SJCRH30 (cell line): Measurements from ENCODE around the gene NEDD1. TPM values are rescaled to one million over a fixed set of nuclear protein-coding genes. Genes with fewer than 3 reads are reported as not detected.

Source experiments
- DNase-seq, 2 experiments: peaks; one replicate each; pipeline ENCODE4 v3.0.0-alpha.2; 2015 to 2020
- H3K27ac ChIP-seq: fragments of 250-450 bp; sonication (Bioruptor Pico); 2 replicates; pipeline ENCODE4 v1.5.1; 2020; ENCODE audit warnings: mild to moderate bottlenecking, moderate library complexity
- H3K27me3 ChIP-seq: fragments of 250-450 bp; sonication (Bioruptor Pico); 2 replicates; pipeline ENCODE4 v1.5.1; 2020; ENCODE audit warnings: mild to moderate bottlenecking, moderate library complexity
- H3K36me3 ChIP-seq: fragments of 250-450 bp; sonication (Bioruptor Pico); 2 replicates; pipeline ENCODE4 v1.5.1; 2020; ENCODE audit warnings: mild to moderate bottlenecking, moderate library complexity
- H3K4me1 ChIP-seq: fragments of 250-450 bp; sonication (Bioruptor Pico); 2 replicates; pipeline ENCODE4 v1.5.1; 2020; ENCODE audit warnings: mild to moderate bottlenecking, moderate library complexity
- H3K4me3 ChIP-seq: fragments of 250-450 bp; sonication (Bioruptor Pico); 2 replicates; pipeline ENCODE4 v1.5.1; 2020; ENCODE audit warnings: mild to moderate bottlenecking, moderate library complexity
- H3K9me3 ChIP-seq: fragments of 250-450 bp; sonication (Bioruptor Pico); replicated peaks from 2 replicates; pipeline ENCODE4 v1.5.1; 2020; ENCODE audit warnings: mild to moderate bottlenecking, moderate library complexity
- total RNA-seq: library from RNA; depleted of rRNA; stranded (reverse); fragments of >200 nt; shearing (Covaris generic); gene quantifications from 2 replicates; pipeline ENCODE4 v1.2.3, GENCODE V29; 2014; rRNA removed

NEDD1 gene, protein sequence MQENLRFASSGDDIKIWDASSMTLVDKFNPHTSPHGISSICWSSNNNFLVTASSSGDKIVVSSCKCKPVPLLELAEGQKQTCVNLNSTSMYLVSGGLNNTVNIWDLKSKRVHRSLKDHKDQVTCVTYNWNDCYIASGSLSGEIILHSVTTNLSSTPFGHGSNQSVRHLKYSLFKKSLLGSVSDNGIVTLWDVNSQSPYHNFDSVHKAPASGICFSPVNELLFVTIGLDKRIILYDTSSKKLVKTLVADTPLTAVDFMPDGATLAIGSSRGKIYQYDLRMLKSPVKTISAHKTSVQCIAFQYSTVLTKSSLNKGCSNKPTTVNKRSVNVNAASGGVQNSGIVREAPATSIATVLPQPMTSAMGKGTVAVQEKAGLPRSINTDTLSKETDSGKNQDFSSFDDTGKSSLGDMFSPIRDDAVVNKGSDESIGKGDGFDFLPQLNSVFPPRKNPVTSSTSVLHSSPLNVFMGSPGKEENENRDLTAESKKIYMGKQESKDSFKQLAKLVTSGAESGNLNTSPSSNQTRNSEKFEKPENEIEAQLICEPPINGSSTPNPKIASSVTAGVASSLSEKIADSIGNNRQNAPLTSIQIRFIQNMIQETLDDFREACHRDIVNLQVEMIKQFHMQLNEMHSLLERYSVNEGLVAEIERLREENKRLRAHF
- total RNA-seq, result 44.8 and 54.1 TPM in 2 replicates

DNA sequence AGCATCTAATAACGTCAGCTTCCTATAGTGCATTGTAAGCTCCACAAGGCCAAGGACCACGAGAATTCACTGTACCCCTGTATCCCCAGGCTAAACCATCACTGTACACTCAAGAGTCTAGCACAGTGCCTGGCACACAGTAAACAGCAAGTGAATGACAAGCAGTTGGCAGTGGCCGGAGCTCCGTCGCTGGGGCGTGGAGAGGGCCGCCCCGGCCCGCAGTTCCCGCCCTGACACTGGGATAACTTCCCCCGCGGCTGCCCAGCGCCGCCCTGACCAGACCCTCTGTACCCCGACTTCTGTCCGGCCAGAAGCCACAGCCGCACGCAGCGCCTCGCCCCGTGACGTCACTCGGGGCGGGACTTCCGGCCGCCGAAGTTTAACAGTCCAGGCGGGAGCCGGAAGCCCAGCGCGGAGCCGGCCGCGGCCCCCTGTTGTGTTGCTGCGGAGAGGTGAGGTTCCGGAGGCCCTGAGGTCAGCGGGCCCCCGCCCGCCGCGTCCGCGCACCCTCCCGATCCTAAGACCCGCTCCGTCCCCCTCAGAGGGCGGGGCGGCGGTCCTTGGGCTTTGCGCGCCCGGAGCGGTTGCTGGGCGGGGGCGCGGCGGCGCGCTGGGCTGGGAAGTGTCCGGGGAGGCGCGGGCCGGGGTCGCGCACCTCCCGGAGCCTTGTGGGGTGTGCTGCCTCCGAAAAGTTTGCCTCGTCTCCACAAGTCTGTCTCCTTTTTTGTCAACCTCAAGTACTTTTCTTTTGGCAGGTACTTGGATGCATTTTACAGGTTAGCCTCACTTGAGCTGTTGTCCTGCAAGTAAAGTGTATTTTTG lies at the start of gene NEDD1:
Gene NEDD1 (plus strand): TSS at position 409 of the 822 bp plus-strand sequence. CDS start 2,503 bp downstream, outside the sequence.
- H3K4me3 ChIP-seq, result peak within 1 kb of the TSS; percentile 88
- peaks cover 6% of the 10 kb centered on the region; the same call in 1 of the 2 replicates for H3K4me1 ChIP-seq
- peak within 1 kb of the TSS; percentile 55 for H3K27ac ChIP-seq
- no peaks in the 10 kb centered on the region for H3K9me3 ChIP-seq
- no peaks in the 10 kb centered on the region for H3K36me3 ChIP-seq
- H3K27me3 ChIP-seq, result no peaks in the 10 kb centered on the region
- DNase-seq, result peak; percentile 83 to 85

DNA sequence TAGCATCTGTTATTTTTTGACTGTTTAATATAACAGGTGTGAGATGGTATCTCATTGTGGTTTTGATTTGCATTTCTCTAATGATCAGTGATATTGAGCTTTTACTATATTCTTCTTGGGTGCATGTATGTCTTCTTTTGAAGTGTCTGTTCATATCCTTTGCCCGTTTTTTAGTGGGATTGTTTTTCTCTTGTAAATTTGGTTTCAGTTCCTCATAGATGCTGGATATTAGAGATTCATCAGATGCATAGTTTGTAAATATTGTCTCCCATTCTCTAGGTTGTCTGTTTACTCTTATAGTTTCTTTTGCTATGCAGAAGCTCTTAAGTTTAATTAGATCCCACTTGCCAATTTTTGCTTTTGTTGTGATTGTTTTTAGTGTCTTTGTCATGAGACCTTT lies 48.9 kb upstream of the NEDD1 start:
- Histone ChIP-seq H3K27me3 (no peaks in the 10 kb centered on the region), H3K36me3 (no peaks in the 10 kb centered on the region), H3K9me3 (no peaks in the 10 kb centered on the region), H3K4me3 (no peak overlapping the region), H3K4me1 (no peaks in the 10 kb centered on the region), H3K27ac (no peak overlapping the region)
- DNase-seq, result no peak

DNA sequence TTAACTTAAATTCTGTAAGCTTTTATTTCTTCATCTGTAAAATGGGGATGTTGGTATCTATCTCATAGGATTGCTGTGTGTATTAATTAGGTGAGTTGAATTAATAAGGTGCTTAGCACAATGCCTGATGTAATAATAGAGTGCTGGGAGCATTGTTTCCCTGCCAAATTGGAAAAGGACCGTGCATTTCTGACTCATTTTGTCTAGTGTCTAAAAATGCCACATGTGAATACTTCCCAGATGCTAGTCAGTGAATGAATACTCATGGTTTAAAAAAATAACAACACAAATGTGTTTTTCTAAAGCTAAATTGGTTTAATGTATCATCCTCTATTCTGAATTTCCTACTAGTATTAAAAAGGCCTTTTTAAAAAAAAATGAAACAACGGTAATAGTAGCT lies 45.4 kb upstream of the NEDD1 start:
- Histone ChIP-seq H3K36me3 (no peaks in the 10 kb centered on the region), H3K4me3 (no peak overlapping the region), H3K27me3 (no peaks in the 10 kb centered on the region), H3K9me3 (no peaks in the 10 kb centered on the region), H3K4me1 (no peaks in the 10 kb centered on the region), H3K27ac (no peak overlapping the region)
- DNase-seq, result no peak

DNA sequence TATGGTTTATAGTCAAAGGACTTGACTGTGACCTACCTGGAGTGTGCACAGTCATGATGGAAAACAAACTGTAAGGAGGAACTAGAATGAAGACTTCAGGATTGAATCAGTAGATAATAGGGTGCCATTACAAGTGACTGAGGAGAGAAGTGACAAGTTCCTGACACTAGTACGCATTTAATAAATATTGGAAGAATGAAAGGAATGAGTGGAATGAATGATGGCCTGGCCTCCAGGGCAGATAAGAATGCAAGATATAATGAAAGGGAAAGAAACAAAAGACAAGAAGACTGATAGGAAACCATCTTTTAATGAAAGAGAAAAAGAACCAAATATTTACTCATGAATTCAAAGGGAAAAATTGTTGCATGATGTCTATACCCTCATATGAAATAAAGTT lies 44.7 kb upstream of the NEDD1 start:
- H3K27ac ChIP-seq, result no peak overlapping the region
- no peak overlapping the region for H3K4me3 ChIP-seq
- no peaks in the 10 kb centered on the region for H3K4me1 ChIP-seq
- no peaks in the 10 kb centered on the region for H3K9me3 ChIP-seq
- DNase-seq, result no peak
- H3K27me3 ChIP-seq, result no peaks in the 10 kb centered on the region
- no peaks in the 10 kb centered on the region for H3K36me3 ChIP-seq

DNA sequence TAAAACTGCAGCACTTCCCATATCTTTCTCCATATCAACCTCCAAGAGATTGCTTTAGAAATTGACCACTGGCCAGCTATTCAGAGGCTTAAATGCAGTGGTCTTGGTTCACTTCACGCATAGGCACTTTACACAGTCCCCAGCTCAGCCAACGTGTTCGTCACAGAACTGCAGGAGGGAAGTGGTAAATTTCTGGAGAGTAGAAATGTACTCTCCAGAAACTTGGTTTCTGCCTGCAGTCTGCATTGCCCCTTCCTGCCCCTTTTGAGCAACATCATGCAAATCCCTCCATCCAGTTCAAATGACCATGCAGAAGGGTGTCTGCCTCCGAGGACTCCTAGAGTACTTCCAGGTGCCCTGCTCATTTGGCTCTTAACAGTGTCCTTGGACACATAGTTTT lies 42.7 kb upstream of the NEDD1 start:
- Histone ChIP-seq H3K9me3 (no peaks in the 10 kb centered on the region), H3K4me1 (no peaks in the 10 kb centered on the region), H3K27ac (no peak overlapping the region), H3K27me3 (no peaks in the 10 kb centered on the region), H3K4me3 (no peak overlapping the region), H3K36me3 (no peaks in the 10 kb centered on the region)
- no peak for DNase-seq

DNA sequence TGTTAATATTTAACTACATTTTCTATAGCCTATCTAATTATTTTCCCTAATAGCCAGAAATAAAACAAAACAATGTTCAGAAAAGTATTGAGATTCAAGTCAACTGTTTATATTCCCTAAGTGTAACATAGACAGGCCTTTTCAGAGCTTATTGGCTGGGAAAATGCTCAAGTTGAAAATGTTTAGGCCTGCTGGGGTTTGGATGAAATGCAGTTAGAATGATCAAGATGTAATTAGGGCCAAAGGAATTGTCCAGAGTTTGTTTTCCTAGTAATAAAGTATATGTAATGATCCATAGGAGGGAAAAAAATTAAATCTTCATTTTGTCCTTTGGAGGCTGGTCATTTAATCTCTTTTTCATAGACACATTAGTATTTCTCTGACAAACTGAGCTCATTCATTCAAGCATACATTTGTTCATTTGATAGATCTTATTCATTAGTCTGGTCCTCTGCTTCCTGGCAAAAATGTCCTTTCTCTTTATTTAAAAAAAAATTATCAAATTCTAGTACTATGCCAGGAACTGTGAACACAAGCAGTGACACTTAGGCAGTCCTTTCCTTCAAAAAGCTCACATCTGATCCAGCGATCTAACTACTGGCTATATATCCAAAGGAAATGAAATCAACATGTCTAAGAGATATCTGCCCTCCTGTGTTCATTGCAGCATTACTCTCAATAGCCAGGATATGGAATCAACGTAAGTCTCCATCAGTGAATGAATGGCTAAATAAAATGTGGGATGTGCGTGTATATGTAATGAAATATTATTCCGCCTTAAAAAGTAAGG lies 40.1 kb upstream of the NEDD1 start:
- no peak for DNase-seq
- Histone ChIP-seq H3K9me3 (no peaks in the 10 kb centered on the region), H3K27me3 (no peaks in the 10 kb centered on the region), H3K4me1 (no peaks in the 10 kb centered on the region), H3K4me3 (no peak overlapping the region), H3K27ac (no peak overlapping the region), H3K36me3 (no peaks in the 10 kb centered on the region)

DNA sequence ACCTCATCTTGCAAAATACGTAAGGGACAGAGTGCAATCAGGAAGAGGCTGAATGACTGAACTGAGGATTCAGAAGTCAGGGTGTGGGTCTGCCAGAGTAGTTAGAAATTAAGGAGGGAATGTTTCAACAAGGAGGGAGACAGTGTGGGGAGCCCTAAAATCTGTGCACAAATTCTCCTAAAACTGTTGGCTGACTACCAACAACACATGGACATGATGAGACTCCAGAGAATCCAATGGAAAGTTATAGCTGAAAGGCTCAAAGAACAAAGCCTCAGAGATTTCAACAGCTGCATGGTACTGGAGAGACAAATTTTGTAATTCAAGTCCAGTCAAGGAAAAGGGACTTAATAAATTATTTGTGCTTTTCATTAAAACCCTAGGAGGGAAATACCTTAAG lies 36.1 kb upstream of the NEDD1 start:
- H3K27ac ChIP-seq, result no peak overlapping the region

DNA sequence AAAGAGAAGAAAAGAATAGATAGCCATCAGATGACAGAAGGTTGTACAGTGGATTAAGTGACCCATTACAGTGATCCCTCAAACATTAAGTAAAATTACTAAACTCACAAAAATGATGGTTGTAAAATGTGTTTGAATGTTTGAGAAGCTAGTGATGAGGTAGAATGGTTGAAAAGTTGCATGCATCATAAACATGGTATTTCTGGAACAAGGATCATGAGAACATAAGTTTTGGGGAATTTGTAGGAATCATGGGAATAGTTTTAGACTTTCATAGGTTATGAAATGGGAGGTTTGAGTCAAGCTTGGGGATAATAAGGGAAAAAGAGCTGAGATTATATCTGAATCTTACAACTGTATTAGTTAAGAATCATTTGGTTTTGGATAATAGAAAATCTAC lies 34.1 kb upstream of the NEDD1 start:
- no peak for DNase-seq
- Histone ChIP-seq H3K9me3 (no peaks in the 10 kb centered on the region), H3K27me3 (no peaks in the 10 kb centered on the region), H3K4me3 (no peak overlapping the region), H3K4me1 (no peaks in the 10 kb centered on the region), H3K27ac (no peak overlapping the region), H3K36me3 (no peaks in the 10 kb centered on the region)

More for the DNA sequence above, 36.1 kb upstream of the NEDD1 start:
- H3K36me3 ChIP-seq, result no peaks in the 10 kb centered on the region
- DNase-seq, result no peak
- no peaks in the 10 kb centered on the region for H3K9me3 ChIP-seq
- no peaks in the 10 kb centered on the region for H3K27me3 ChIP-seq
- no peak overlapping the region for H3K4me3 ChIP-seq
- H3K4me1 ChIP-seq, result no peaks in the 10 kb centered on the region

DNA sequence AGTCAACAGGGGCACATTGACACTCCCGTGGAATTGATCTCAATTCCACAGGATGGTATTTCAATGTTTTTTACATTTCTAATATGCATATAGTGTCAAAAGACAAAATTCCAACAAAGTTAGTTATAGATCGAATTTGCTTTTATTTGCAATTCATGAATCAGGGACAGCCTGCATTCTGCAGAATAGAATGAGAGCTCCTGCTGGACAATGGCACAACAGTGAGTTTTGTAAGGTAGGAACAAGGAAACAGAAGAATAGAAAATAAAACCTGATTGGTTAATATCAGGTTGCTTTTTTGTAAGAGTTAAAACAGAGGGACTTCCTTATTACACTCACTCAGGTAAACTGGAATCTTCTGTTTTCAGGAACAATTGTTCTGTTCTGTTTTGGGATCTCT lies 32.8 kb upstream of the NEDD1 start:
- no peak overlapping the region for H3K4me3 ChIP-seq
- H3K36me3 ChIP-seq, result no peaks in the 10 kb centered on the region
- no peaks in the 10 kb centered on the region; the same call in 1 of the 2 replicates for H3K4me1 ChIP-seq
- DNase-seq, result no peak
- H3K27ac ChIP-seq, result no peak overlapping the region
- H3K27me3 ChIP-seq, result no peaks in the 10 kb centered on the region
- no peaks in the 10 kb centered on the region for H3K9me3 ChIP-seq

DNA sequence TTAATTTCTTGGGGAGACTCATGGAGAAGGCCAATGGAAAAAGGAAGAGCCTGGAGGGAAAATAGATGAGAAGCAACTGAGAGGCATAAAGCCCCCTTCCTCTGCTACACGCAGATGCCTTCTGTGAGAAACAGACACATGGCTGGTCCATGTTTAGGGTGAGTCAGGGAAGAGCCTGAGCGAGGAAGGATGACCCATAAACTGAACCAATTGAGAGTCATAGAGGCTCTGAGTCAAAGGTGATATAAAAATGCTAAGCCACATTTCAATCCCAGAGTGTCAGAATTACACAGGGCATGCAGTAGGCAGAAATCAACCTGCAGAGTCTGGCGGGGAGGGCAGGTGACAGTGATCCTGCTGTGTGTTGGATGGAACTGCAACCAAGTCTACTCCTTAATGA lies 30.1 kb upstream of the NEDD1 start:
- Histone ChIP-seq H3K9me3 (no peaks in the 10 kb centered on the region), H3K4me1 (no peaks in the 10 kb centered on the region; the same call in 1 of the 2 replicates), H3K27ac (no peak overlapping the region), H3K4me3 (no peak overlapping the region), H3K27me3 (no peaks in the 10 kb centered on the region), H3K36me3 (no peaks in the 10 kb centered on the region)
- DNase-seq, result no peak

DNA sequence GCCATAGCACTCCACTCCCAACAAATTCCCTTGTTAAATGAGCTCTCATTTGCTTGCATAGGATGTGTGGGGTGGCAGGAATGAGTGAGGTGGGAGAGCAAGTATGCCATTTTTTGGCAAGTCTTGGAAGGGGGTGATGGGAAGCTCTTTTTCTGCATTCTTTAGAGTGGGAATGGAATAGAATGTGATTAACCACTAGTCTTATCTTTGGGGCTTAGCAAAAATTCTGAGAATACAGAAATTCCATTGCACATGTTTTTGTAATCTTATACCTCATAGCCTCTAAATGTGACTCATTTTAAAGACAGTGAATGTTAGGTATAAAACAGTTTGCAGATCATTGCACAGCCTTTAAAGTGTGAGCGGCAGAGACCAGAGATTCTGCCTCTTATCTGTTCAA lies 28.4 kb upstream of the NEDD1 start:
- Histone ChIP-seq H3K4me3 (no peak overlapping the region), H3K27ac (no peak overlapping the region), H3K4me1 (no peaks in the 10 kb centered on the region; the same call in 1 of the 2 replicates), H3K9me3 (no peaks in the 10 kb centered on the region), H3K36me3 (no peaks in the 10 kb centered on the region), H3K27me3 (no peaks in the 10 kb centered on the region)
- DNase-seq, result no peak

DNA sequence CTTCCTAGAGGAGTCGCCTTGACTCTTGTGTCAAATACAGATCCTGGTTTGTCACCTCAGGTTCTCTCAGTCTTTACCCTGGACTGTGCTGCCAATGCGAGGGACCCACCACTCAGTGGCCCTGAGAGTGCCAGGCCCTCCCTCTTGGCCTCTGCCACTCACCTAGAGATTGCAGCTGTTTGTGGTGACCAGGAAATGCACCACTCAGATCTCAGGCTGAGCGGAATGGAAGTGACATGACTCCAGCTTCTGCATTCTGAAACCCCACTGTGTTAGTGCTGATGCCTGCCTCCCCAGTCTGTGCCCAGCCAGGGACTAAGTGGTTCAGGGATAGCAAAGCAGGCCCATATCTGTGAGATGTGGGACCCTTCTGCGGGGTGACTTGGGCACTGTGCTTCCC lies 27.8 kb upstream of the NEDD1 start:
- Histone ChIP-seq H3K4me3 (no peak overlapping the region), H3K9me3 (no peaks in the 10 kb centered on the region), H3K36me3 (no peaks in the 10 kb centered on the region), H3K4me1 (no peaks in the 10 kb centered on the region; the same call in 1 of the 2 replicates), H3K27ac (no peak overlapping the region), H3K27me3 (no peaks in the 10 kb centered on the region)
- peak; percentile 34 to 45 for DNase-seq

DNA sequence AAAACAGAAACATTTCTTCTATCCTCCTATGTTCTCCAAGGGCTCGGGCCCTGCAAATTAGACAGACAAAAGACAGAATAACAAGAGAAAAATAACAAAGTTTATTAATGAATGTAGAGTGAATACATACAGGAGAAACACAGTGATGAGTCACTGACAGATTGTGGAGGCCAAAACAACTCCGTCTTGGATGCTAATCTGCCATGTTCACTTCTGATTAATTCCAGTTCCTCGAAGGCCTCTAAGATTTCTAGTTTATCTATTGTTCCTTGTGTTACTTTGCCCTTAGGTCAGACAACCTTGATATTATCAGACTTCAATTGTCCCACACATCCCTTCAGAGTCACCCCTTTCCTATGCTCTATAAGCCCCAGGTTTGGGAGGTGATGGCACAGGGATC lies 26.8 kb upstream of the NEDD1 start:
- Histone ChIP-seq H3K9me3 (no peaks in the 10 kb centered on the region), H3K4me1 (no peaks in the 10 kb centered on the region; the same call in 1 of the 2 replicates), H3K27ac (no peak overlapping the region), H3K27me3 (no peaks in the 10 kb centered on the region), H3K4me3 (no peak overlapping the region), H3K36me3 (no peaks in the 10 kb centered on the region)
- no peak for DNase-seq

DNA sequence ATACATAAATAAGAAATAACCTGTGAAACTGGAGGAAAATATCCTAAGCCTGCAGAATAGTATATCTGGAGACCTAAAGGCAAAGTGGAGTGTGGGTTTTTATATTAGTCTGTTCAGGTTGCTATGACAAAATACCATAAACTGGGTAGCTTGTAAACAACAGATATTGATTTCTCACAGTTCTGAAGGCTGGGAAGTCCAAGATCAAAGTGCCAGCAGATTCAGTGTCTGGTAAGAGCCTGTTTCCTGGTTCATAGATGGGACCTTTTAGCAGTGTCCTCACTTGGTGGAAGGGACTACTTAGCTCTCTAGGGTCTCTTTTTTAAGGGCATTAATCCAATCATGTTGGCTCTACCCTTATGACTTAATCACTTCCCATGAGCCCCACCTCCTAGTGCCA lies 25.4 kb upstream of the NEDD1 start:
- Histone ChIP-seq H3K4me3 (no peak overlapping the region), H3K27ac (no peak overlapping the region), H3K36me3 (no peaks in the 10 kb centered on the region), H3K27me3 (no peaks in the 10 kb centered on the region), H3K4me1 (no peaks in the 10 kb centered on the region; the same call in 1 of the 2 replicates), H3K9me3 (no peaks in the 10 kb centered on the region)
- no peak for DNase-seq
